Activated CD4-positive, alpha-beta memory T cell treated with anti-CD3 and anti-CD28 coated beads, Interleukin-2, amount 10 ng/mL, durations not matched to agents 7 days and 5 days (primary cell): ENCODE measurements around the gene CIAO2B. TPM values are rescaled to one million over a fixed set of nuclear protein-coding genes. Genes with fewer than 3 reads are reported as not detected.
"Not testable (repeated sequence)": the region's sequence is repeated elsewhere in the genome, so short reads cannot be mapped to it uniquely, and the experiment has no call there.

Experiments used
- CTCF ChIA-PET: fragments of 350-600 bp; sonication (Branson Sonifier 250); formaldehyde crosslinking; loops from one replicate; lab custom pipeline; 2021; ENCODE audit warnings: antibody characterized with exemption, inconsistent platforms; lab: Charles Lee
- POLR2A ChIA-PET: fragments of 350-600 bp; sonication (Branson Sonifier 250); formaldehyde crosslinking; loops from one replicate; lab custom pipeline; 2021; ENCODE audit warnings: antibody characterized with exemption; lab: Charles Lee
- DNase-seq: peaks from one replicate; pipeline ENCODE4 v3.0.0-alpha.2; 2020
- H3K27ac Mint-ChIP-seq: one replicate; pipeline ENCODE4 v1.8.0; 2021; ENCODE audit warnings: mild to moderate bottlenecking, mixed read lengths
- H3K27me3 Mint-ChIP-seq: one replicate; pipeline ENCODE4 v1.8.0; 2021; ENCODE audit warnings: mixed read lengths
- H3K36me3 Mint-ChIP-seq: one replicate; pipeline ENCODE4 v1.8.0; 2021; ENCODE audit warnings: low read depth, mixed read lengths
- H3K4me1 Mint-ChIP-seq: one replicate; pipeline ENCODE4 v1.8.0; 2021; ENCODE audit warnings: mixed read lengths
- H3K4me3 Mint-ChIP-seq: one replicate; pipeline ENCODE4 v1.8.0; 2021; ENCODE audit warnings: mild to moderate bottlenecking, mixed read lengths
- H3K9me3 Mint-ChIP-seq: one replicate; pipeline ENCODE4 v1.8.0; 2021; ENCODE audit warnings: mixed read lengths
- total RNA-seq, 2 experiments: library from RNA; stranded (reverse); gene quantifications; one replicate each; pipeline ENCODE4 v1.2.3, GENCODE V29; 2021

Gene CIAO2B
- total RNA-seq, result 100 to 1,000 TPM; 116 to 121 TPM

- peak; percentile 90 for DNase-seq
- H3K9me3 Mint-ChIP-seq, result no peaks in the 10 kb centered on the region
- H3K27me3 Mint-ChIP-seq, result no peaks in the 10 kb centered on the region
- POLR2A ChIA-PET, result interaction anchor here (0.6 to 2.5 kb wide), 14 partner anchors 9 to 313 kb away, joined by 3 to 11 read pairs (median 3); partner anchors contain the start of genes CDH16, FHOD1, NAE1 and PDP2
- H3K4me3 Mint-ChIP-seq, result peak within 1 kb of the TSS; percentile 98
- H3K27ac Mint-ChIP-seq, result peak within 1 kb of the TSS; percentile 94
- peaks cover 37% of the 10 kb centered on the region for H3K36me3 Mint-ChIP-seq
- CTCF ChIA-PET, result interaction anchor here (1.3 kb wide), 1 partner anchor 104 kb away, joined by 6 read pairs; the partner anchor contains the start of gene NAE1
- H3K4me1 Mint-ChIP-seq, result peaks cover 57% of the 10 kb centered on the region
Measured at GRCh38 chr16:66934138-66934838, at the start of gene CIAO2B. CIAO2B (minus strand) TSS chr16:66934402; CDS start chr16:66934364, 38 bp downstream.

GRCh38 chr16:66983033-66983432 is 48.8 kb upstream of the CIAO2B start:
- H3K36me3 Mint-ChIP-seq, result peaks cover 23% of the 10 kb centered on the region
- peaks cover 77% of the 10 kb centered on the region for H3K4me1 Mint-ChIP-seq
- CTCF ChIA-PET, result interaction anchor here (0.7 to 3.1 kb wide), 9 partner anchors 8 to 244 kb away, joined by 3 to 20 read pairs (median 3); partner anchors contain the start of gene TMEM208
- H3K27me3 Mint-ChIP-seq, result no peaks in the 10 kb centered on the region
- POLR2A ChIA-PET, result interaction anchor here (0.6 to 4.6 kb wide), 10 partner anchors 23 to 580 kb away, joined by 3 to 81 read pairs (median 5); partner anchors contain the start of genes CBFB, CTCF, FBXL8 and FHOD1
- H3K4me3 Mint-ChIP-seq, result no peak overlapping the region
- peak overlapping the region; percentile 98 for H3K27ac Mint-ChIP-seq
- DNase-seq, result no peak
- H3K9me3 Mint-ChIP-seq, result peaks cover 4% of the 10 kb centered on the region

- peaks cover 2% of the 10 kb centered on the region for H3K9me3 Mint-ChIP-seq
- H3K27ac Mint-ChIP-seq, result no peak overlapping the region
- no peaks in the 10 kb centered on the region for H3K27me3 Mint-ChIP-seq
- H3K4me3 Mint-ChIP-seq, result no peak overlapping the region
- no peak for DNase-seq
- H3K36me3 Mint-ChIP-seq, result peaks cover 9% of the 10 kb centered on the region
- peaks cover 71% of the 10 kb centered on the region for H3K4me1 Mint-ChIP-seq
- ChIA-PET CTCF (interaction anchor here (0.9 to 6.7 kb wide), 7 partner anchors 25 to 206 kb away, joined by 3 to 38 read pairs (median 6); no protein-coding TSS in a partner anchor), POLR2A (interaction anchor here (1.1 to 2.3 kb wide), 3 partner anchors 22 to 179 kb away, joined by 4 to 15 read pairs (median 9); no protein-coding TSS in a partner anchor)
Measured at GRCh38 chr16:66979011-66979717, 45.0 kb upstream of the CIAO2B start.

- peak; percentile 92 for DNase-seq
- CTCF ChIA-PET, result interaction anchor here (0.6 to 6.7 kb wide), 17 partner anchors 13 to 270 kb away, joined by 3 to 38 read pairs (median 4); partner anchors contain the start of genes B3GNT9 and FHOD1
- Mint-ChIP-seq H3K9me3 (peaks cover 2% of the 10 kb centered on the region), H3K4me1 (peaks cover 58% of the 10 kb centered on the region), H3K36me3 (peaks cover 8% of the 10 kb centered on the region), H3K27ac (peak overlapping the region; percentile 64), H3K27me3 (no peaks in the 10 kb centered on the region), H3K4me3 (no peak overlapping the region)
- POLR2A ChIA-PET, result interaction anchor here (2.3 kb wide), 2 partner anchors 23 to 36 kb away, joined by 9 to 15 read pairs; no protein-coding TSS in a partner anchor
Measured at GRCh38 chr16:66977341-66978113, 43.3 kb upstream of the CIAO2B start.

DNA sequence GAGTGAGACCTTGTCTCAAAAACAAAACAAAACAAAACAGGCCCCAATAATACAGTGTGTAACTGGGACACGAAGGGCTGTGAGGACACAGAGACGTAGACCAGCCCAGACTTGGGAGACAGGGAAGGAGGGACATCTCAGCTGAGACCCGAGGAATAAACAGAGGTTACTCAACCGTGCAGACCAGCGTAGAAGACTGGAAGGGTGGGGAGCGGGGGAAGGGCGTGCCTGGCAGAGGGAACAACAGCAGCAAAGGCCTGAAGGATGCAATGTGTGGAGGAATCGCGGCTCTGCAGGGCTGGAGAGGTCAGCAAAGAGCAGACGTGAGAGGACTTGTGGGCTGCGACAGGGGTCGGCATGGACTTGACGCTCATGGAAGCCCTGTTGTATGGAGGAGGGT is 42.5 kb upstream of the CIAO2B start:
- Mint-ChIP-seq H3K27me3 (no peaks in the 10 kb centered on the region), H3K4me3 (no peak overlapping the region), H3K9me3 (peaks cover 2% of the 10 kb centered on the region), H3K4me1 (peaks cover 50% of the 10 kb centered on the region), H3K27ac (peak overlapping the region; percentile 35), H3K36me3 (peaks cover 3% of the 10 kb centered on the region)
- DNase-seq, result no peak
- CTCF ChIA-PET, result interaction anchor here (0.6 to 6.7 kb wide), 19 partner anchors 13 to 184 kb away, joined by 3 to 38 read pairs (median 6); partner anchors contain the start of genes B3GNT9 and CES3
- POLR2A ChIA-PET, result interaction anchor here (1.2 to 3.2 kb wide), 4 partner anchors 9 to 182 kb away, joined by 4 to 13 read pairs (median 8); partner anchors contain the start of genes FBXL8 and TRADD

GRCh38 chr16:66975302-66975893 is 41.2 kb upstream of the CIAO2B start:
- no peaks in the 10 kb centered on the region for H3K27me3 Mint-ChIP-seq
- H3K9me3 Mint-ChIP-seq, result peaks cover 2% of the 10 kb centered on the region
- DNase-seq, result no peak
- CTCF ChIA-PET, result interaction anchor here (1.0 to 6.7 kb wide), 17 partner anchors 8 to 261 kb away, joined by 3 to 38 read pairs (median 5); partner anchors contain the start of genes B3GNT9, CES3 and NOL3
- POLR2A ChIA-PET, result interaction anchor here (0.8 to 3.2 kb wide), 11 partner anchors 9 to 217 kb away, joined by 3 to 13 read pairs (median 4); partner anchors contain the start of genes CBFB, FBXL8 and TRADD
- H3K4me1 Mint-ChIP-seq, result peaks cover 43% of the 10 kb centered on the region
- H3K27ac Mint-ChIP-seq, result peak overlapping the region; percentile 78
- peaks cover 3% of the 10 kb centered on the region for H3K36me3 Mint-ChIP-seq
- H3K4me3 Mint-ChIP-seq, result peak overlapping the region; percentile 68

- peak overlapping the region; percentile 68 for H3K4me3 Mint-ChIP-seq
- ChIA-PET POLR2A (interaction anchor here (0.8 to 3.2 kb wide), 9 partner anchors 10 to 218 kb away, joined by 3 to 13 read pairs (median 4); partner anchors contain the start of genes CBFB, FBXL8 and TRADD), CTCF (interaction anchor here (1.0 to 6.7 kb wide), 13 partner anchors 8 to 262 kb away, joined by 3 to 38 read pairs (median 7); partner anchors contain the start of genes CES3 and NOL3)
- H3K27me3 Mint-ChIP-seq, H3K36me3 Mint-ChIP-seq, H3K9me3 Mint-ChIP-seq: not testable (repeated sequence)
- peaks cover 40% of the 10 kb centered on the region for H3K4me1 Mint-ChIP-seq
- DNase-seq, result peak; percentile 64
- H3K27ac Mint-ChIP-seq, result peak overlapping the region; percentile 78
Measured at GRCh38 chr16:66974932-66975246, 40.7 kb upstream of the CIAO2B start.

DNA sequence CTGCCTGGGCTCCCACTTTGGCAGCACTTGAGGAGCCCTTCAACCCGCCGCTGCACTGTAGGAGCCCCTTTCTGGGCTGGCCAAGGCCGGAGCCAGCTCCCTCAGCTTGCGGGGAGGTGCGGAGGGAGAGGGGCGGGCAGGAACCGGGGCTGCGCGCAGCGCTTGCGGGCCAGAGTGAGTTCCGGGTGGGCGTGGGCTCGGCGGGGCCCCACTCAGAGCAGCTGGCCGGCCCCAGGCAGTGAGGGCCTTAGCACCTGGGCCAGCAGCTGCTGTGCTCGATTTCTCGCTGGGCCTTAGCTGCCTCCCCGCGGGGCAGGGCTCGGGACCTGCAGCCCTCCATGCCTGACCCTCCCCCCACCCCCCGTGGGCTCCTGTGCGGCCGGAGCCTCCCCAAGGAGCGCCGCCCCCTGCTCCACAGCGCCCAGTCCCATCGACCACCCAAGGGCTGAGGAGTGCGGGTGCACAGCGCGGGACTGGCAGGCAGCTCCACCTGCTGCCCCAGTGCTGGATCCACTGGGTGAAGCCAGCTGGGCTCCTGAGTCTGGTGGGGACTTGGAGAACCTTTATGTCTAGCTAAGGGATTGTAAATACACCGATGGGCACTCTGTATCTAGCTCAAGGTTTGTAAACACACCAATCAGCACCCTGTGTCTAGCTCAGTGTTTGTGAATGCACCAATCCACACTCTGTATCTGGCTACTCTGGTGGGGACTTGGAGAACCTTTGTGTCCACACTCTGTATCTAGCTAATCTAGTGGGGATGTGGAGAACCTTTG is 40.1 kb upstream of the CIAO2B start:
- not testable (repeated sequence) for H3K36me3 Mint-ChIP-seq, H3K27me3 Mint-ChIP-seq, H3K9me3 Mint-ChIP-seq, DNase-seq
- Mint-ChIP-seq H3K4me1 (peaks cover 38% of the 10 kb centered on the region), H3K4me3 (peak overlapping the region; percentile 68), H3K27ac (peak overlapping the region; percentile 78)
- POLR2A ChIA-PET, result interaction anchor here (0.8 to 3.2 kb wide), 9 partner anchors 9 to 218 kb away, joined by 3 to 13 read pairs (median 4); partner anchors contain the start of genes CBFB, FBXL8 and TRADD
- CTCF ChIA-PET, result interaction anchor here (1.0 to 6.7 kb wide), 7 partner anchors 9 to 183 kb away, joined by 3 to 38 read pairs (median 8); partner anchors contain the start of gene CES3

DNA sequence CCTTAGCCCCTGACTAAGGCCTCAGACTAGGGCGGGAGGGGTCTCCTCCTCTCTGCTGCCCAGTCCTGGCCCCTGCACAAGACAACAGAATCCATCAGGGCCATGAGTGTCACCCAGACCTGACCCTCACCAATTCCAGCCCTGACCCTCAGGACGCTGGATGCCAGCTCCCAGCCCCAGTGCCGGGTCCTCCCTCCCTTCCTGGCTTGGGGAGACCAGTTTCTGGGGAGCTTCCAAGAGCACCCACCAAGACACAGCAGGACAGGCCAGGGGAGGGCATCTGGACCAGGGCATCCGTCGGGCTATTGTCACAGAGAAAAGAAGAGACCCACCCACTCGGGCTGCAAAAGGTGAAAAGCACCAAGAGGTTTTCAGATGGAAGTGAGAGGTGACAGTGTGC is 39.5 kb upstream of the CIAO2B start:
- H3K4me1 Mint-ChIP-seq, result peaks cover 31% of the 10 kb centered on the region
- H3K9me3 Mint-ChIP-seq, result peaks cover 2% of the 10 kb centered on the region
- ChIA-PET CTCF (interaction anchor here (3.6 to 6.7 kb wide), 2 partner anchors 12 to 44 kb away, joined by 29 to 38 read pairs; partner anchors contain the start of gene CES3), POLR2A (interaction anchor here (3.2 kb wide), 1 partner anchor 40 kb away, joined by 13 read pairs; no protein-coding TSS in a partner anchor)
- H3K27me3 Mint-ChIP-seq, result no peaks in the 10 kb centered on the region
- H3K4me3 Mint-ChIP-seq, result no peak overlapping the region
- peaks cover 3% of the 10 kb centered on the region for H3K36me3 Mint-ChIP-seq
- H3K27ac Mint-ChIP-seq, result no peak overlapping the region
- DNase-seq, result no peak

DNA sequence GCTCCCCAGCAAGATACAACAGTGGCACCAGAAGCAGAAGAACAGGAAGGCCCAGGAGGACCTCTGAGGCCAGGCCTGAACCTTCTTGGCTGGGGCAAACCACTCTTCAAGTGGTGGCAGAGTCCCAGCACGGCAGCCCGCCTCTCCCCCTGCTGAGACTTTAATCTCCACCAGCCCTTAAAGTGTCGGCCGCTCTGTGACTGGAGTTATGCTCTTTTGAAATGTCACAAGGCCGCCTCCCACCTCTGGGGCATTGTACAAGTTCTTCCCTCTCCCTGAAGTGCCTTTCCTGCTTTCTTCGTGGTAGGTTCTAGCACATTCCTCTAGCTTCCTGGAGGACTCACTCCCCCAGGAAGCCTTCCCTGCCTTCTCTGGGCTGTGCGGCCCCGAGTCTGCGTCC is 38.8 kb upstream of the CIAO2B start:
- Mint-ChIP-seq H3K36me3 (peaks cover 3% of the 10 kb centered on the region), H3K4me1 (peaks cover 24% of the 10 kb centered on the region), H3K27me3 (no peaks in the 10 kb centered on the region), H3K27ac (no peak overlapping the region), H3K4me3 (no peak overlapping the region), H3K9me3 (peaks cover 2% of the 10 kb centered on the region)
- no peak for DNase-seq
- ChIA-PET POLR2A (no interaction called here), CTCF (interaction anchor here (1.8 kb wide), 1 partner anchor 12 kb away, joined by 9 read pairs; the partner anchor contains the start of gene CES3)
